ENCODE data around the gene TNFRSF6B. TPM values are rescaled to one million over a fixed set of nuclear protein-coding genes. Genes with fewer than 3 reads are reported as not detected.

The TNFRSF6B gene
- total RNA-seq, 1 experiment from 2014 or later: 1.7 TPM

- Histone ChIP-seq H3K4me3 (no peak overlapping the region), H3K27ac (no peak overlapping the region), H3K4me1 (no peaks in the 10 kb centered on the region), H3K36me3 (peaks cover 71% of the 10 kb centered on the region), H3K9me3 (replicated peaks) (no peaks in the 10 kb centered on the region), H3K27me3 (no peaks in the 10 kb centered on the region)
- DNase-seq: no peak
Measured at GRCh38 chr20:63672666-63673065, 23.8 kb upstream of the TNFRSF6B start.

GRCh38 chr20:63673951-63674350, 22.5 kb upstream of the TNFRSF6B start:
- no peak overlapping the region for H3K4me3 ChIP-seq
- H3K27me3 ChIP-seq: no peaks in the 10 kb centered on the region
- H3K4me1 ChIP-seq: no peaks in the 10 kb centered on the region
- no peak overlapping the region for H3K27ac ChIP-seq
- H3K36me3 ChIP-seq: peaks cover 63% of the 10 kb centered on the region
- H3K9me3 ChIP-seq (replicated peaks): no peaks in the 10 kb centered on the region
- DNase-seq: no peak

GRCh38 chr20:63675681-63676368, 20.6 kb upstream of the TNFRSF6B start:
- no peak for DNase-seq
- Histone ChIP-seq H3K9me3 (replicated peaks) (no peaks in the 10 kb centered on the region), H3K27ac (no peak overlapping the region), H3K4me3 (no peak overlapping the region), H3K27me3 (no peaks in the 10 kb centered on the region), H3K4me1 (no peaks in the 10 kb centered on the region), H3K36me3 (peaks cover 58% of the 10 kb centered on the region)

- no peaks in the 10 kb centered on the region for H3K27me3 ChIP-seq
- no peaks in the 10 kb centered on the region for H3K9me3 ChIP-seq (replicated peaks)
- no peak overlapping the region for H3K27ac ChIP-seq
- H3K36me3 ChIP-seq: peaks cover 45% of the 10 kb centered on the region
- no peak overlapping the region for H3K4me3 ChIP-seq
- H3K4me1 ChIP-seq: peaks cover 8% of the 10 kb centered on the region
- DNase-seq: no peak
Measured at GRCh38 chr20:63678071-63678470, 18.4 kb upstream of the TNFRSF6B start.

- Histone ChIP-seq H3K36me3 (peaks cover 39% of the 10 kb centered on the region), H3K27ac (no peak overlapping the region), H3K4me1 (peaks cover 13% of the 10 kb centered on the region), H3K4me3 (no peak overlapping the region), H3K9me3 (replicated peaks) (no peaks in the 10 kb centered on the region), H3K27me3 (no peaks in the 10 kb centered on the region)
- DNase-seq: no peak
Measured at GRCh38 chr20:63678667-63679465, 17.6 kb upstream of the TNFRSF6B start.

- no peaks in the 10 kb centered on the region for H3K9me3 ChIP-seq (replicated peaks)
- H3K36me3 ChIP-seq: peaks cover 31% of the 10 kb centered on the region
Measured at GRCh38 chr20:63679799-63680305, 16.6 kb upstream of the TNFRSF6B start.

GRCh38 chr20:63680427-63680826, 16.0 kb upstream of the TNFRSF6B start:
- Histone ChIP-seq H3K4me3 (no peak overlapping the region), H3K9me3 (replicated peaks) (no peaks in the 10 kb centered on the region), H3K36me3 (peaks cover 25% of the 10 kb centered on the region), H3K4me1 (peaks cover 13% of the 10 kb centered on the region), H3K27ac (no peak overlapping the region), H3K27me3 (no peaks in the 10 kb centered on the region)
- no peak for DNase-seq

More at GRCh38 chr20:63679799-63680305, 16.6 kb upstream of the TNFRSF6B start:
- no peak overlapping the region for H3K27ac ChIP-seq
- no peaks in the 10 kb centered on the region for H3K27me3 ChIP-seq
- no peak overlapping the region for H3K4me3 ChIP-seq
- DNase-seq: no peak
- H3K4me1 ChIP-seq: peaks cover 13% of the 10 kb centered on the region

GRCh38 chr20:63680857-63681608, 15.4 kb upstream of the TNFRSF6B start:
- no peaks in the 10 kb centered on the region for H3K27me3 ChIP-seq
- H3K36me3 ChIP-seq: peaks cover 19% of the 10 kb centered on the region
- no peak overlapping the region for H3K27ac ChIP-seq
- no peaks in the 10 kb centered on the region for H3K9me3 ChIP-seq (replicated peaks)
- no peak for DNase-seq
- peaks cover 13% of the 10 kb centered on the region for H3K4me1 ChIP-seq
- no peak overlapping the region for H3K4me3 ChIP-seq

GRCh38 chr20:63681609-63682142, 14.8 kb upstream of the TNFRSF6B start:
- Histone ChIP-seq H3K4me3 (no peak overlapping the region), H3K27ac (no peak overlapping the region), H3K9me3 (replicated peaks) (no peaks in the 10 kb centered on the region), H3K27me3 (no peaks in the 10 kb centered on the region), H3K36me3 (peaks cover 15% of the 10 kb centered on the region), H3K4me1 (peaks cover 13% of the 10 kb centered on the region)
- no peak for DNase-seq

- peak; percentile 77 to 85 for DNase-seq
- no peaks in the 10 kb centered on the region for H3K9me3 ChIP-seq (replicated peaks)
- H3K4me1 ChIP-seq: peaks cover 13% of the 10 kb centered on the region
- no peak overlapping the region for H3K4me3 ChIP-seq
- H3K36me3 ChIP-seq: peaks cover 10% of the 10 kb centered on the region
- peak overlapping the region; percentile 1; the same call in 1 of the 2 replicates for H3K27ac ChIP-seq
- no peaks in the 10 kb centered on the region for H3K27me3 ChIP-seq
Measured at GRCh38 chr20:63682384-63683139, 13.9 kb upstream of the TNFRSF6B start.

GRCh38 chr20:63685269-63686026, 11.0 kb upstream of the TNFRSF6B start:
- DNase-seq: no peak
- no peak overlapping the region for H3K4me3 ChIP-seq
- H3K36me3 ChIP-seq: peaks cover 7% of the 10 kb centered on the region
- no peak overlapping the region for H3K27ac ChIP-seq
- no peaks in the 10 kb centered on the region for H3K27me3 ChIP-seq
- H3K4me1 ChIP-seq: peaks cover 13% of the 10 kb centered on the region
- no peaks in the 10 kb centered on the region for H3K9me3 ChIP-seq (replicated peaks)

- no peaks in the 10 kb centered on the region for H3K27me3 ChIP-seq
- H3K9me3 ChIP-seq (replicated peaks): no peaks in the 10 kb centered on the region
- no peak for DNase-seq
- H3K36me3 ChIP-seq: peaks cover 7% of the 10 kb centered on the region; the same call in 1 of the 2 replicates
- no peak overlapping the region for H3K27ac ChIP-seq
- no peak overlapping the region for H3K4me3 ChIP-seq
- peaks cover 13% of the 10 kb centered on the region for H3K4me1 ChIP-seq
Measured at GRCh38 chr20:63686094-63686491, 10.4 kb upstream of the TNFRSF6B start.

GRCh38 chr20:63686492-63687321, 9.7 kb upstream of the TNFRSF6B start:
- H3K27me3 ChIP-seq: no peaks in the 10 kb centered on the region
- DNase-seq: no peak
- H3K36me3 ChIP-seq: peaks cover 7% of the 10 kb centered on the region; the same call in 1 of the 2 replicates
- H3K4me3 ChIP-seq: no peak overlapping the region
- no peaks in the 10 kb centered on the region for H3K9me3 ChIP-seq (replicated peaks)
- H3K4me1 ChIP-seq: peaks cover 13% of the 10 kb centered on the region
- no peak overlapping the region for H3K27ac ChIP-seq
